PC-9 (cell line): ENCODE results near the gene TANC1.
A peak's percentile ranks its signal among the peaks of the same experiment; 100 is the strongest.

Experiments used
- CTCF ChIP-seq: fragments of 200-600 bp; sonication (generic); conservative IDR thresholded peaks from 2 replicates; pipeline ENCODE4 v1.6.1; 2017; ENCODE audit warnings: mixed run types, antibody characterized with exemption, mild to moderate bottlenecking, moderate library complexity
- EZH2 ChIP-seq: fragments of 200-600 bp; sonication (generic); IDR thresholded peaks from 2 replicates; pipeline ENCODE4 v1.8.0; 2017; ENCODE audit warnings: antibody characterized with exemption, low read depth

- TF ChIP-seq CTCF (peak; percentile 41; the same call in 1 of the 2 replicates), EZH2 (no peak)
These were observed 150.5 kb downstream of the TANC1 start for GRCh38 chr2:159118859-159119500.
